Activated CD4-positive, alpha-beta memory T cell treated with anti-CD3 and anti-CD28 coated beads, Interleukin-2, amount 10 ng/mL, durations not matched to agents 7 days and 5 days (primary cell): ENCODE results near the gene POLRMT. TPM values are rescaled to one million over a fixed set of nuclear protein-coding genes. Genes with fewer than 3 reads are reported as not detected.

Experiments used
- CTCF ChIA-PET: fragments of 350-600 bp; sonication (Branson Sonifier 250); formaldehyde crosslinking; loops from one replicate; lab custom pipeline; 2021; ENCODE audit warnings: antibody characterized with exemption, inconsistent platforms; lab: Charles Lee
- POLR2A ChIA-PET: fragments of 350-600 bp; sonication (Branson Sonifier 250); formaldehyde crosslinking; loops from one replicate; lab custom pipeline; 2021; ENCODE audit warnings: antibody characterized with exemption; lab: Charles Lee
- DNase-seq: peaks from one replicate; pipeline ENCODE4 v3.0.0-alpha.2; 2020
- H3K27ac Mint-ChIP-seq: one replicate; pipeline ENCODE4 v1.8.0; 2021; ENCODE audit warnings: mild to moderate bottlenecking, mixed read lengths
- H3K27me3 Mint-ChIP-seq: one replicate; pipeline ENCODE4 v1.8.0; 2021; ENCODE audit warnings: mixed read lengths
- H3K36me3 Mint-ChIP-seq: one replicate; pipeline ENCODE4 v1.8.0; 2021; ENCODE audit warnings: low read depth, mixed read lengths
- H3K4me1 Mint-ChIP-seq: one replicate; pipeline ENCODE4 v1.8.0; 2021; ENCODE audit warnings: mixed read lengths
- H3K4me3 Mint-ChIP-seq: one replicate; pipeline ENCODE4 v1.8.0; 2021; ENCODE audit warnings: mild to moderate bottlenecking, mixed read lengths
- H3K9me3 Mint-ChIP-seq: one replicate; pipeline ENCODE4 v1.8.0; 2021; ENCODE audit warnings: mixed read lengths
- total RNA-seq, 2 experiments: library from RNA; stranded (reverse); gene quantifications; one replicate each; pipeline ENCODE4 v1.2.3, GENCODE V29; 2021

Gene POLRMT
- total RNA-seq, 2 experiments from 2014 or later, result 44.8 to 45.1 TPM

GRCh38 chr19:648904-649801 is 15.8 kb upstream of the POLRMT start:
- no peak overlapping the region for H3K4me3 Mint-ChIP-seq
- ChIA-PET POLR2A (no interaction called here), CTCF (interaction anchor here (1.2 kb wide), 1 partner anchor 7 kb away, joined by 3 read pairs; no protein-coding TSS in a partner anchor)
- H3K4me1 Mint-ChIP-seq, result peaks cover 3% of the 10 kb centered on the region
- H3K36me3 Mint-ChIP-seq, result peaks cover 25% of the 10 kb centered on the region
- no peaks in the 10 kb centered on the region for H3K27me3 Mint-ChIP-seq
- no peaks in the 10 kb centered on the region for H3K9me3 Mint-ChIP-seq
- no peak for DNase-seq
- no peak overlapping the region for H3K27ac Mint-ChIP-seq

- peaks cover 21% of the 10 kb centered on the region for H3K36me3 Mint-ChIP-seq
- H3K27me3 Mint-ChIP-seq, result no peaks in the 10 kb centered on the region
- POLR2A ChIA-PET, result no interaction called here
- CTCF ChIA-PET, result no interaction called here
- no peak overlapping the region for H3K27ac Mint-ChIP-seq
- peaks cover 2% of the 10 kb centered on the region for H3K4me1 Mint-ChIP-seq
- H3K4me3 Mint-ChIP-seq, result no peak overlapping the region
- H3K9me3 Mint-ChIP-seq, result no peaks in the 10 kb centered on the region
- no peak for DNase-seq
Measured at GRCh38 chr19:648305-648704, 15.0 kb upstream of the POLRMT start.

- ChIA-PET POLR2A (interaction anchor here (1.1 kb wide), 1 partner anchor 13 kb away, joined by 4 read pairs; no protein-coding TSS in a partner anchor), CTCF (no interaction called here)
- H3K36me3 Mint-ChIP-seq, result peaks cover 18% of the 10 kb centered on the region
- DNase-seq, result no peak
- H3K4me1 Mint-ChIP-seq, result peaks cover 2% of the 10 kb centered on the region
- H3K27me3 Mint-ChIP-seq, result no peaks in the 10 kb centered on the region
- H3K9me3 Mint-ChIP-seq, result no peaks in the 10 kb centered on the region
- no peak overlapping the region for H3K27ac Mint-ChIP-seq
- H3K4me3 Mint-ChIP-seq, result no peak overlapping the region
Measured at GRCh38 chr19:647566-648284, 14.4 kb upstream of the POLRMT start.

GRCh38 chr19:646779-647565 is 13.6 kb upstream of the POLRMT start:
- CTCF ChIA-PET, result no interaction called here
- POLR2A ChIA-PET, result interaction anchor here (1.1 kb wide), 1 partner anchor 14 kb away, joined by 4 read pairs; no protein-coding TSS in a partner anchor
- Mint-ChIP-seq H3K9me3 (no peaks in the 10 kb centered on the region), H3K4me1 (peaks cover 2% of the 10 kb centered on the region), H3K36me3 (peaks cover 18% of the 10 kb centered on the region), H3K27ac (no peak overlapping the region), H3K27me3 (no peaks in the 10 kb centered on the region), H3K4me3 (no peak overlapping the region)
- DNase-seq, result no peak

- Mint-ChIP-seq H3K9me3 (no peaks in the 10 kb centered on the region), H3K4me3 (no peak overlapping the region), H3K36me3 (peaks cover 18% of the 10 kb centered on the region), H3K4me1 (peaks cover 2% of the 10 kb centered on the region), H3K27me3 (no peaks in the 10 kb centered on the region), H3K27ac (no peak overlapping the region)
- ChIA-PET CTCF (no interaction called here), POLR2A (interaction anchor here (2.3 kb wide), 1 partner anchor 15 kb away, joined by 5 read pairs; no protein-coding TSS in a partner anchor)
- no peak for DNase-seq
Measured at GRCh38 chr19:645912-646778, 12.8 kb upstream of the POLRMT start.

GRCh38 chr19:644789-645188 is 11.5 kb upstream of the POLRMT start:
- peaks cover 15% of the 10 kb centered on the region for H3K36me3 Mint-ChIP-seq
- H3K27me3 Mint-ChIP-seq, result no peaks in the 10 kb centered on the region
- CTCF ChIA-PET, result no interaction called here
- H3K9me3 Mint-ChIP-seq, result no peaks in the 10 kb centered on the region
- no peak for DNase-seq
- POLR2A ChIA-PET, result interaction anchor here (1.2 to 2.3 kb wide), 2 partner anchors 11 to 16 kb away, joined by 4 to 5 read pairs; partner anchors contain the start of gene POLRMT
- H3K4me1 Mint-ChIP-seq, result peaks cover 1% of the 10 kb centered on the region
- H3K4me3 Mint-ChIP-seq, result no peak overlapping the region
- H3K27ac Mint-ChIP-seq, result no peak overlapping the region

GRCh38 chr19:644363-644762 is 11.0 kb upstream of the POLRMT start:
- H3K27me3 Mint-ChIP-seq, result peaks cover under 1% of the 10 kb centered on the region

GRCh38 chr19:643736-644135 is 10.4 kb upstream of the POLRMT start:
- Mint-ChIP-seq H3K36me3 (peaks cover 11% of the 10 kb centered on the region), H3K9me3 (no peaks in the 10 kb centered on the region)

More at GRCh38 chr19:644363-644762, 11.0 kb upstream of the POLRMT start:
- DNase-seq, result no peak
- POLR2A ChIA-PET, result interaction anchor here (1.2 to 2.3 kb wide), 2 partner anchors 10 to 17 kb away, joined by 4 to 5 read pairs; partner anchors contain the start of gene POLRMT
- no peak overlapping the region for H3K4me3 Mint-ChIP-seq
- no peaks in the 10 kb centered on the region for H3K9me3 Mint-ChIP-seq
- CTCF ChIA-PET, result no interaction called here
- H3K27ac Mint-ChIP-seq, result no peak overlapping the region
- H3K4me1 Mint-ChIP-seq, result peaks cover 3% of the 10 kb centered on the region
- peaks cover 15% of the 10 kb centered on the region for H3K36me3 Mint-ChIP-seq

GRCh38 chr19:642767-643727 is 9.7 kb upstream of the POLRMT start:
- CTCF ChIA-PET, result no interaction called here
- POLR2A ChIA-PET, result interaction anchor here (1.7 kb wide), 1 partner anchor 18 kb away, joined by 6 read pairs; no protein-coding TSS in a partner anchor

More at GRCh38 chr19:643736-644135, 10.4 kb upstream of the POLRMT start:
- H3K4me1 Mint-ChIP-seq, result peaks cover 7% of the 10 kb centered on the region
- no peak for DNase-seq
- H3K27me3 Mint-ChIP-seq, result peaks cover 2% of the 10 kb centered on the region
- POLR2A ChIA-PET, result interaction anchor here (2.3 kb wide), 1 partner anchor 17 kb away, joined by 5 read pairs; no protein-coding TSS in a partner anchor
- CTCF ChIA-PET, result no interaction called here
- H3K27ac Mint-ChIP-seq, result no peak overlapping the region
- no peak overlapping the region for H3K4me3 Mint-ChIP-seq

GRCh38 chr19:641702-642101 is 8.4 kb upstream of the POLRMT start:
- POLR2A ChIA-PET, result interaction anchor here (1.7 kb wide), 1 partner anchor 19 kb away, joined by 6 read pairs; no protein-coding TSS in a partner anchor
- H3K4me1 Mint-ChIP-seq, result peaks cover 7% of the 10 kb centered on the region
- H3K36me3 Mint-ChIP-seq, result peaks cover 7% of the 10 kb centered on the region
- H3K27ac Mint-ChIP-seq, result no peak overlapping the region
- no peak for DNase-seq
- no peaks in the 10 kb centered on the region for H3K9me3 Mint-ChIP-seq
- H3K27me3 Mint-ChIP-seq, result peaks cover 2% of the 10 kb centered on the region
- CTCF ChIA-PET, result interaction anchor here (1.4 kb wide), 1 partner anchor 8 kb away, joined by 3 read pairs; no protein-coding TSS in a partner anchor
- H3K4me3 Mint-ChIP-seq, result no peak overlapping the region

More at GRCh38 chr19:642767-643727, 9.7 kb upstream of the POLRMT start:
- no peak overlapping the region for H3K4me3 Mint-ChIP-seq
- H3K9me3 Mint-ChIP-seq, result no peaks in the 10 kb centered on the region
- H3K4me1 Mint-ChIP-seq, result peaks cover 7% of the 10 kb centered on the region
- H3K27me3 Mint-ChIP-seq, result peaks cover 2% of the 10 kb centered on the region
- peaks cover 9% of the 10 kb centered on the region for H3K36me3 Mint-ChIP-seq
- H3K27ac Mint-ChIP-seq, result no peak overlapping the region
- DNase-seq, result no peak
